ENCODE data around the gene COL6A2. TPM values are rescaled to one million over a fixed set of nuclear protein-coding genes. Genes with fewer than 3 reads are reported as not detected.

The COL6A2 gene
- total RNA-seq, 1 experiment from 2014 or later, result 22.0 TPM

- H3K79me2 ChIP-seq (ENCODE audit: low read depth), result no peaks in the 10 kb centered on the region
- no peaks in the 10 kb centered on the region for H3K36me3 ChIP-seq (ENCODE audit: low read depth)
- no peak overlapping the region for H3K4me2 ChIP-seq
- H3K27me3 ChIP-seq (ENCODE audit: insufficient read depth, low read depth), result no peaks in the 10 kb centered on the region
- DNase-seq, result no peak
- H3K4me3 ChIP-seq, result no peak overlapping the region
- H3K27ac ChIP-seq, result no peak overlapping the region
- ChIA-PET CTCF (no interaction called here), POLR2A (ENCODE audit: unreplicated experiment) (no interaction called here)
- H3K4me1 ChIP-seq (replicated peaks; ENCODE audit: insufficient read depth), result no peaks in the 10 kb centered on the region
- peaks cover 3% of the 10 kb centered on the region; the same call in 1 of the 2 replicates for H3F3A ChIP-seq (ENCODE audit: insufficient read depth, low read depth)
- H3K9me2 ChIP-seq (ENCODE audit: insufficient read depth), result no peaks in the 10 kb centered on the region
- no peaks in the 10 kb centered on the region for H4K20me1 ChIP-seq (ENCODE audit: insufficient read depth)
- no peaks in the 10 kb centered on the region for H3K9me3 ChIP-seq (ENCODE audit: insufficient read depth, low read depth)
- TF ChIP-seq EZH2 (IDR thresholded peaks at IDR 0.05; ENCODE audit: low read depth) (no peak), CTCF (conservative IDR thresholded peaks at IDR 0.05) (no peak)
- no TSS peak for BruUV-seq (replicated peaks)
- H2AFZ ChIP-seq, result no peak overlapping the region
- intact Hi-C loops (cut with micrococcal nuclease; ENCODE audit: unreplicated experiment), result no loop called here
These were observed 54.3 kb downstream of the COL6A2 start for GRCh38 chr21:46151989-46152926.

- Histone ChIP-seq H3K36me3 (ENCODE audit: low read depth) (no peaks in the 10 kb centered on the region), H3K79me2 (ENCODE audit: low read depth) (no peaks in the 10 kb centered on the region), H3K4me1 (replicated peaks; ENCODE audit: insufficient read depth) (no peaks in the 10 kb centered on the region), H2AFZ (no peak overlapping the region), H3K4me3 (no peak overlapping the region), H3K4me2 (no peak overlapping the region), H3K27ac (no peak overlapping the region), H3K27me3 (ENCODE audit: insufficient read depth, low read depth) (no peaks in the 10 kb centered on the region), H3K9me2 (ENCODE audit: insufficient read depth) (no peaks in the 10 kb centered on the region), H3F3A (ENCODE audit: insufficient read depth, low read depth) (no peaks in the 10 kb centered on the region), H3K9me3 (ENCODE audit: insufficient read depth, low read depth) (no peaks in the 10 kb centered on the region), H4K20me1 (ENCODE audit: insufficient read depth) (no peaks in the 10 kb centered on the region)
- no peak for DNase-seq
- ChIA-PET POLR2A (ENCODE audit: unreplicated experiment) (no interaction called here), CTCF (interaction anchor here (0.6 kb wide), 1 partner anchor 219 kb away, joined by 3 read pairs; no protein-coding TSS in a partner anchor)
- TF ChIP-seq EZH2 (IDR thresholded peaks at IDR 0.05; ENCODE audit: low read depth) (no peak), CTCF (conservative IDR thresholded peaks at IDR 0.05) (no peak)
- BruUV-seq (replicated peaks), result no TSS peak
- intact Hi-C loops (cut with micrococcal nuclease; ENCODE audit: unreplicated experiment), result no loop called here
These were observed 55.0 kb downstream of the COL6A2 start for GRCh38 chr21:46152927-46153246.

- intact Hi-C loops (cut with micrococcal nuclease; ENCODE audit: unreplicated experiment), result no loop called here
- ChIA-PET POLR2A (ENCODE audit: unreplicated experiment) (interaction anchor here (0.6 kb wide), 1 partner anchor 180 kb away, joined by 3 read pairs; no protein-coding TSS in a partner anchor), CTCF (interaction anchor here (0.6 kb wide), 2 partner anchors 136 to 220 kb away, joined by 3 read pairs; no protein-coding TSS in a partner anchor)
- H3K36me3 ChIP-seq (ENCODE audit: low read depth), result no peaks in the 10 kb centered on the region
- H3K9me3 ChIP-seq (ENCODE audit: insufficient read depth, low read depth), result no peaks in the 10 kb centered on the region
- H3K27me3 ChIP-seq (ENCODE audit: insufficient read depth, low read depth), result no peaks in the 10 kb centered on the region
- no peak overlapping the region for H2AFZ ChIP-seq
- no TSS peak for BruUV-seq (replicated peaks)
- peak in 1 of 2 experiments; percentile 37 for DNase-seq
- no peaks in the 10 kb centered on the region for H3K4me1 ChIP-seq (replicated peaks; ENCODE audit: insufficient read depth)
- TF ChIP-seq CTCF (conservative IDR thresholded peaks at IDR 0.05), result peak; percentile 61
- TF ChIP-seq EZH2 (IDR thresholded peaks at IDR 0.05; ENCODE audit: low read depth), result no peak
- no peak overlapping the region for H3K4me2 ChIP-seq
- no peaks in the 10 kb centered on the region for H3F3A ChIP-seq (ENCODE audit: insufficient read depth, low read depth)
- no peaks in the 10 kb centered on the region for H3K9me2 ChIP-seq (ENCODE audit: insufficient read depth)
- no peaks in the 10 kb centered on the region for H3K79me2 ChIP-seq (ENCODE audit: low read depth)
- no peaks in the 10 kb centered on the region for H4K20me1 ChIP-seq (ENCODE audit: insufficient read depth)
- no peak overlapping the region for H3K27ac ChIP-seq
- H3K4me3 ChIP-seq, result no peak overlapping the region
These were observed 55.6 kb downstream of the COL6A2 start for GRCh38 chr21:46153247-46154154.
